ENCODE results near the gene RREB1.

Gene RREB1

GRCh38 chr6:7075341-7076000 is 32.3 kb upstream of the RREB1 start:
- in situ Hi-C loops (cut with HindIII; ENCODE audit: low pct_unique_long_range_greater_than_20kb, low sequenced_read_pairs), result no loop called here
- TF ChIP-seq JUND (IDR thresholded peaks at IDR 0.05; ENCODE audit: low read depth), result no peak
- DNase-seq (ENCODE audit: low read depth in 1 of 2, low spot score in 1 of 2), result no peak

- TF ChIP-seq JUND (IDR thresholded peaks at IDR 0.05; ENCODE audit: low read depth), result no peak
- in situ Hi-C loops (cut with HindIII; ENCODE audit: low pct_unique_long_range_greater_than_20kb, low sequenced_read_pairs), result no loop called here
- DNase-seq (ENCODE audit: low read depth in 1 of 2, low spot score in 1 of 2), result no peak
Observed at GRCh38 chr6:7077856-7078255, 29.9 kb upstream of the RREB1 start.

GRCh38 chr6:7078856-7079255 is 28.9 kb upstream of the RREB1 start:
- TF ChIP-seq JUND (IDR thresholded peaks at IDR 0.05; ENCODE audit: low read depth), result no peak
- no peak for DNase-seq (ENCODE audit: low read depth in 1 of 2, low spot score in 1 of 2)
- in situ Hi-C loops (cut with HindIII; ENCODE audit: low pct_unique_long_range_greater_than_20kb, low sequenced_read_pairs), result no loop called here

DNA sequence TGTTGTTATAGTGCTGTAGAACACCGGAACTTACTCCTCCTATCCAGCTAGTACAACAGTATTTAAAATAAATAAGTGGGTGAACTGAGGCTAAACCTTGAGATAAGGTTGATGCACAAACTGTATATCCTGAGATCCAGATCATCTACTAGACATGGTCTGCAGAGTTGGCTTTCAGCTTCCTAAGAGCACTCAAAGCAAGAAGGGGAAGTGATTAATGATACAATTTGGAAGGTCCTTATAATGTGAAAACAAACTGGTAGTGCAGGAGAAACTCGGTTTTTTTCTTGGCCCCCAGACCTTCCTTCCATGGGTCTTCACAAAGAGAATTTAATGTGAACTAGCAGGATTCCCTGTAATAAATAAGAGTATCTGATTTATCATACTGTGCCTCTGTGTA is 27.4 kb upstream of the RREB1 start:
- no peak for TF ChIP-seq JUND (IDR thresholded peaks at IDR 0.05; ENCODE audit: low read depth)
- DNase-seq (ENCODE audit: low read depth in 1 of 2, low spot score in 1 of 2), result no peak
- in situ Hi-C loops (cut with HindIII; ENCODE audit: low pct_unique_long_range_greater_than_20kb, low sequenced_read_pairs), result no loop called here

GRCh38 chr6:7085911-7086310 is 21.9 kb upstream of the RREB1 start:
- DNase-seq (ENCODE audit: low read depth in 1 of 2, low spot score in 1 of 2), result peak in 1 of 2 experiments; percentile 44
- no peak for TF ChIP-seq JUND (IDR thresholded peaks at IDR 0.05; ENCODE audit: low read depth)
- in situ Hi-C loops (cut with HindIII; ENCODE audit: low pct_unique_long_range_greater_than_20kb, low sequenced_read_pairs), result no loop called here

DNA sequence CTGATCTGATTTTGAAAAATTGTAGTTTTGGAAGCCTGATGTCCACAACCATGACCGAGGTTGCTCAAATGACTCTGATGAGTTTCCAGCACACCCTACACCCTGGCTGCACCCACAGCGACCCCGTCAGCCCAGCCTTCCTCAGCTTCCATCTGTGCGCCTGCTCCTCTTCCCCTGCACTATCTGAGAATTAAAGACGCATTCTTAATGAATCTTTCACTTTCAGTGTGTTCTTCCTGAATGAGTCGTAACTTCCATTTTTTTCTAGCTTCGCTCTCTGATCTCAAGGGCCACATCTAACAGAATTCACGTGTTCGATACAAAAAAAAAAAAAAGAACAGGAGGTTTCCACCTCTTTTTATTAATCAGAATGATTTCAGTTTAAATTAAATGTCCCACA is 21.3 kb upstream of the RREB1 start:
- TF ChIP-seq JUND (IDR thresholded peaks at IDR 0.05; ENCODE audit: low read depth), result no peak
- DNase-seq (ENCODE audit: low read depth in 1 of 2, low spot score in 1 of 2), result no peak
- in situ Hi-C loops (cut with HindIII; ENCODE audit: low pct_unique_long_range_greater_than_20kb, low sequenced_read_pairs), result no loop called here

GRCh38 chr6:7087066-7087465 is 20.7 kb upstream of the RREB1 start:
- DNase-seq (ENCODE audit: low read depth in 1 of 2, low spot score in 1 of 2), result peak in 1 of 2 experiments; percentile 54
- in situ Hi-C loops (cut with HindIII; ENCODE audit: low pct_unique_long_range_greater_than_20kb, low sequenced_read_pairs), result no loop called here
- no peak for TF ChIP-seq JUND (IDR thresholded peaks at IDR 0.05; ENCODE audit: low read depth)

DNA sequence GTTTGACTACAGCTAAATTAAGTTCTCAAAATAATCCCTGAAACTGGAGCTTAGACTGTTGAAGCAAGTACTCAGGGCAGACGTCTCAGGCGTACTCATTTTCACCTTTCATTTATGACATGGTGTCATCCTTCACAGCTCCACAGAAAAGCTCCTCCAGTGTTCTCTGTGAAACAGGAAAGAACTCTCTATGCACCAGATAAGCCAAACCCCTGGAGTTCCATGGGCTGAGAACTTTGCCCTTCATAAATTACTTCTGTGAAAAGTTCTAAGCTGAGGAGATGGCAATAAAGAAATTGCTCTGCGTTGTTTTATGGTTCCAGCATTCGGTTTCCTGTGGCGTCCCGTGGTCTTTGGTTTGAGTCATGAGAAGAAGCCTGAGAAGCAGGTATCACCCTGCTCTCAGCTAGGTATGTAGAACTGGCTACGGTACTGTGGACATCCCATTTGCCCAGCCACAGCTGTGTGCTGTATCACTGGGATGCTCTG is 20.2 kb upstream of the RREB1 start:
- TF ChIP-seq JUND (IDR thresholded peaks at IDR 0.05; ENCODE audit: low read depth), result no peak

GRCh38 chr6:7088076-7088742 is 19.6 kb upstream of the RREB1 start:
- in situ Hi-C loops (cut with HindIII; ENCODE audit: low pct_unique_long_range_greater_than_20kb, low sequenced_read_pairs), result no loop called here
- TF ChIP-seq JUND (IDR thresholded peaks at IDR 0.05; ENCODE audit: low read depth), result no peak
- DNase-seq (ENCODE audit: low read depth in 1 of 2, low spot score in 1 of 2), result no peak

More for the DNA sequence above, 20.2 kb upstream of the RREB1 start:
- no peak for DNase-seq (ENCODE audit: low read depth in 1 of 2, low spot score in 1 of 2)
- in situ Hi-C loops (cut with HindIII; ENCODE audit: low pct_unique_long_range_greater_than_20kb, low sequenced_read_pairs), result no loop called here

DNA sequence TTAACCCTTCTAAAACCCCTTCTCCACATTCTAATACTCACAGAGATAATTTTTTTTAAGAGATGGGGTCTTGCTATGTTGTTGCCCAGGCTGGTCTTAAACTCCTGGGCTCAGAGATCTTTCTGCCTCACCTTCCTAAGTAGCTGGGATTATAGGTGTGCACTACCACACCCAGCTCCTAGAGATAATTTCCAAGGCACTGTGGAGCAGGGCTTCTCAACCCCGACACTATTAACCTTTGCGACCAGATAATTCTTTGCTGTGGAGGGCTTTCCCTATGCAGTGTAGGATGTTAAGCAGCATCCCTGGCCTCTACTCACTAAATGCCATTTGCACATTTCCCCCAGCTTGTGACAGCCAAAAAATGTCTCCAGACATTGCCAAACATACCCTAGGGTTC is 8.8 kb upstream of the RREB1 start:
- no peak for TF ChIP-seq JUND (IDR thresholded peaks at IDR 0.05; ENCODE audit: low read depth)
- in situ Hi-C loops (cut with HindIII; ENCODE audit: low pct_unique_long_range_greater_than_20kb, low sequenced_read_pairs), result no loop called here
- DNase-seq (ENCODE audit: low read depth in 1 of 2, low spot score in 1 of 2), result no peak

DNA sequence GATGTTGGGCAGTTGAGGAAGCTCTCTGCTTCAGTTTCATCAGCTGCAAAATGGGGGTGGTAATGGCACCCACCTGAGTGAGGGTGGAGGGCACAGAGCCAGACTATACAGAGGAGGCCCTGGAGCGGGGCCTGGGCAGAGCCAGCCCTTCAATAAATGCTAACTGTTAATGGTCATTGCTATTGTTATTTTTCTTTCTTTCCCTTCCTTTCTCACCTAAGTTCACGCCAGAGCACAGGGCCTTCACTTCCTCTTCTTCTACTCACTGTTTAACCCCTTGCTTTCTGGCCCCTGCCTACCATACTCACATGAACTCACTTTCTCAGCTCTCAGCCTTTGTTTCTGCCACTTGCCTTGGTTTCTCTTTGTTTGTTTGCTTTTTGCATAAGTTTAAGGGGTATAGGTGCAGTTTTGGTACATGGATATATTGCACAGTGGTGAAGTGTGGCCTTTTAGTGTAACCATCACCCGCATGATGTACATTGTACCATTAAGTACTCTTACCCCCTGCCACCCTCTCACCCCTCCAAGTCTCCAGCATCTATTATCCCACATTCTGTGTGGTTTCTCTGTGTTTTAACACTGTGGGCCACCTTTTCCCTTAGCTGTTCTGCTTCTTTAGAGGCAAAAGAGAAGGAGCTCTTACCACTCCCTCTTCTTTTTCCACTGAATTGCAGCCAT is 7.5 kb upstream of the RREB1 start:
- in situ Hi-C loops (cut with HindIII; ENCODE audit: low pct_unique_long_range_greater_than_20kb, low sequenced_read_pairs), result no loop called here
- no peak for TF ChIP-seq JUND (IDR thresholded peaks at IDR 0.05; ENCODE audit: low read depth)
- no peak for DNase-seq (ENCODE audit: low read depth in 1 of 2, low spot score in 1 of 2)

GRCh38 chr6:7100753-7101081 is 7.0 kb upstream of the RREB1 start:
- no peak for DNase-seq (ENCODE audit: low read depth in 1 of 2, low spot score in 1 of 2)
- in situ Hi-C loops (cut with HindIII; ENCODE audit: low pct_unique_long_range_greater_than_20kb, low sequenced_read_pairs), result no loop called here
- no peak for TF ChIP-seq JUND (IDR thresholded peaks at IDR 0.05; ENCODE audit: low read depth)

DNA sequence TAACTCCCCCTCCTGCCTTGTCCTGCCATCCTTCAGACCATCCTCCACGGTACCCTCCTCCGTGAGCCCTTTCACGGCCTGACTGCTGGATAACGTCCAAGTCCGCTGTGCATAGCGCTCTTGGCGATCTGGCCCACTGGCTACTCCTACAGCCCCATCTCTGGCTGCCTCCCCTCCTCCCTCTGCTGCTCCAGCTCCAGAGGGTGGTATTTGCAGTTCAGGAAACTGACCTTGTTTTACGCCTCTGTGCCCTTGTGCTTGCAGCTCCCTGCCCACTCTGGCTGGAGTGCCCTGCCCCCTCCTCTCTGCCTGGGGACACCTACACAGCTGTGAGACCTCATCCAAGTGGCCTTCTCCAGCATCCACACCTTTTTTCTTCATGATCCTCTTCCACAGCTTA is 6.5 kb upstream of the RREB1 start:
- no peak for TF ChIP-seq JUND (IDR thresholded peaks at IDR 0.05; ENCODE audit: low read depth)
- no peak for DNase-seq (ENCODE audit: low read depth in 1 of 2, low spot score in 1 of 2)
- in situ Hi-C loops (cut with HindIII; ENCODE audit: low pct_unique_long_range_greater_than_20kb, low sequenced_read_pairs), result no loop called here

Data from T47D (cell line).